Peyer's patch (tissue), 4 donors: Measurements from ENCODE around the gene FBXO42.

Experiments
- POLR2A ChIP-seq, 2 donors: fragments of 450-650 bp; IDR thresholded peaks; one replicate each; pipeline ENCODE4 v1.5.1; 2017; ENCODE audit warnings: antibody characterized with exemption in 2 of 2, mild to moderate bottlenecking in 2 of 2, moderate library complexity in 2 of 2
- TF ChIP-seq, protein P1 (sequence below), 6 experiments: fragments of 450-650 bp in 4 of 6; fragments of 200-600 bp in 2 of 6; sonication (generic) in 1 of 6; IDR thresholded peaks; one replicate each; pipeline ENCODE4 v1.5.1; 2017 to 2019; ENCODE audit warnings: antibody characterized with exemption in 6 of 6, mild to moderate bottlenecking in 3 of 6, moderate library complexity in 1 of 6

DNA sequence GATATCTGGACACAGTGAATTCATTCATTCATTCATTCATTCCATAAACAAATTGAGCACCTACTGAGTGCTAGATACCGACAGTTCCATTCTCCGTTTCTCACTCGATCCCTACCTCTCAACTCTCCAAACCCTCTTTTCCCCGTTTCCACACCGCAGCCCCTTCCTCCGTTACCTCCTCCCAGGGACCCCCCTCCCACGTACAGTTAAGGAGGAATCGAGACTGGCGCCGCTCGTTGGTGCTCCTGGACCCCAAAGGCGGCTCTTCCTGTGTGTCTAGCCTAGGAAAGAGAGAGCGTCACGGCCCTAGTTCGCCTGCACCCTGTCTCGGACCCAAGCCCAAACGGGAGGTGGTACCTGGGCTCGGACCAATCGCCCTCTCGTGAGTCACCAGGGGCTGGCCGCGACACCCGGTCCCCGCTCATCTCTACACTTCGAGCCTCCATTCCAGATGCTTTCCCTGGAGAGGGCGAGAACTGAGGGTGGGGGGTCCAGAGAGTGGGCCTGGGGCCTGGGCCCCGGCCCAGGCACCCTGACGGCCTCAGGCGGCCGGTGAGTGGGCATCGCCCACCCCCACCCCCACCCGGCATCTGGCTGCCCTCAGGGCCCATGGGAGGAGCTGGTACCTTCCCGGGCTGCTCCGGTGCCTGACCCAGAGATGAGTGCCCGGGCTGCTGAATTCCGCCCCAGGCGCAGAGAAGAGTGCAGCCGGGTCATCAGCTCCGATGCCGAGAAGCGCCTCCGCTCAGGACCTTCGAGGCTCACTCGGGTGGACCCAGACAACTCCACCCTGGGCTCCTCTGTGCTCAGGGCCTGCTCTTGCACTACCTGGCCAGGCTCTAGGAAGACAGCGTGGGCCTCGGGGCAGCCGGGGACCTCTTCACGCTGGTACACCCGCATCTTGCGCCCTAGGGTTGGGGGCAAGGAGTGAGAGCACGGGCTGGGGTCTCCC, 144.7 kb downstream of the FBXO42 start:
- TF ChIP-seq, protein P1, sequence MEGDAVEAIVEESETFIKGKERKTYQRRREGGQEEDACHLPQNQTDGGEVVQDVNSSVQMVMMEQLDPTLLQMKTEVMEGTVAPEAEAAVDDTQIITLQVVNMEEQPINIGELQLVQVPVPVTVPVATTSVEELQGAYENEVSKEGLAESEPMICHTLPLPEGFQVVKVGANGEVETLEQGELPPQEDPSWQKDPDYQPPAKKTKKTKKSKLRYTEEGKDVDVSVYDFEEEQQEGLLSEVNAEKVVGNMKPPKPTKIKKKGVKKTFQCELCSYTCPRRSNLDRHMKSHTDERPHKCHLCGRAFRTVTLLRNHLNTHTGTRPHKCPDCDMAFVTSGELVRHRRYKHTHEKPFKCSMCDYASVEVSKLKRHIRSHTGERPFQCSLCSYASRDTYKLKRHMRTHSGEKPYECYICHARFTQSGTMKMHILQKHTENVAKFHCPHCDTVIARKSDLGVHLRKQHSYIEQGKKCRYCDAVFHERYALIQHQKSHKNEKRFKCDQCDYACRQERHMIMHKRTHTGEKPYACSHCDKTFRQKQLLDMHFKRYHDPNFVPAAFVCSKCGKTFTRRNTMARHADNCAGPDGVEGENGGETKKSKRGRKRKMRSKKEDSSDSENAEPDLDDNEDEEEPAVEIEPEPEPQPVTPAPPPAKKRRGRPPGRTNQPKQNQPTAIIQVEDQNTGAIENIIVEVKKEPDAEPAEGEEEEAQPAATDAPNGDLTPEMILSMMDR (IDR thresholded peaks at IDR 0.05) = no peak
- no peak for TF ChIP-seq POLR2A (IDR thresholded peaks at IDR 0.05)
